ENCODE results near the gene SCAMP1. TPM values are rescaled to one million over a fixed set of nuclear protein-coding genes. Genes with fewer than 3 reads are reported as not detected.

SCAMP1 gene
- polyA plus RNA-seq, 1 of the 3 experiments (the other 2 are of a cell fraction) = 11.5 TPM

DNA sequence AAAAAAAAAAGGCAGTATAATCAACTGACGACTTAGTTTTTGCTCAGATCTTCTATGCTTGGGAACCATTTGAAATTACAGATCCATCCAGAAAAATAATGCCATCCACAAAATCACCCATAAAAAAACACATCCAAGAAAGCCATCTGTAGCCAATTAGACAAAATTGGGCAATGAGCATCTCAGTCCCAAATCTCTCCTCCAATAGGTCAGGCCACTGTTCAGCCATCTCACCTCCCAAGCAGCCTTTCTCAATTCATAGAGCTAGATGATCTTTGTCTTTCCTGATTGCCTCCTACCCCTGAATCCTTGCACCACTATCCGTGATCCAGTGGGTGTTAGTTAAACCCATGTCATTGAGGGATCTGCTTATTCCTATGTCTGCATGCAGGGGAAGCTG lies 139.6 kb downstream of the SCAMP1 start (continued):
- TF ChIP-seq, protein P1, sequence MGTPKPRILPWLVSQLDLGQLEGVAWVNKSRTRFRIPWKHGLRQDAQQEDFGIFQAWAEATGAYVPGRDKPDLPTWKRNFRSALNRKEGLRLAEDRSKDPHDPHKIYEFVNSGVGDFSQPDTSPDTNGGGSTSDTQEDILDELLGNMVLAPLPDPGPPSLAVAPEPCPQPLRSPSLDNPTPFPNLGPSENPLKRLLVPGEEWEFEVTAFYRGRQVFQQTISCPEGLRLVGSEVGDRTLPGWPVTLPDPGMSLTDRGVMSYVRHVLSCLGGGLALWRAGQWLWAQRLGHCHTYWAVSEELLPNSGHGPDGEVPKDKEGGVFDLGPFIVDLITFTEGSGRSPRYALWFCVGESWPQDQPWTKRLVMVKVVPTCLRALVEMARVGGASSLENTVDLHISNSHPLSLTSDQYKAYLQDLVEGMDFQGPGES (IDR thresholded peaks at IDR 0.05; ENCODE audit: low read depth, low read length) = no peak

DNA sequence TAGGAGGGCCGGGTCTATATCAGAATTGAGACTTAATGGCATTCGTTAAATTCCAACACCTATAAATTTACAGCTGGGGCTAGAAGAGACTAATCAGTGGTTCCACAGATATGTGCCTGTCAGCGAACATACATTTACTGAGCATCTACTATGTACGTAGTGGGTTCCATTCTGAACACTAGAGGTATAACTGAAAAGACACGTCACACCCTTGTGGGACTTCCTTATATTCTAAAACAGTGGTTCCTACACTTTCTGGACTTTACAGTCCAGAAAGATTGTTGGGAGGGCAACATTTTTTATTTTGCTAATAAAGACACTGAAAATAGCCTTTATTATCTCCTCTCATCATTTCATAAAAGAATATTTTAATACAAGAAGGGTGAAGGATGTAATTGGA lies 140.5 kb downstream of the SCAMP1 start:
- H3K9me3 ChIP-seq = no peaks in the 10 kb centered on the region
- no peak for TF ChIP-seq GATA2 (CRISPR knock-in tag; IDR thresholded peaks at IDR 0.05)
- TF ChIP-seq GABPA (IDR thresholded peaks at IDR 0.05; ENCODE audit: low read depth) = no peak
- TF ChIP-seq SIN3A (IDR thresholded peaks at IDR 0.05; ENCODE audit: borderline replicate concordance, low read depth, low read length) = no peak
- TF ChIP-seq SMC3 (IDR thresholded peaks at IDR 0.05; ENCODE audit: low read depth, low read length) = no peak
- TF ChIP-seq, protein P2, sequence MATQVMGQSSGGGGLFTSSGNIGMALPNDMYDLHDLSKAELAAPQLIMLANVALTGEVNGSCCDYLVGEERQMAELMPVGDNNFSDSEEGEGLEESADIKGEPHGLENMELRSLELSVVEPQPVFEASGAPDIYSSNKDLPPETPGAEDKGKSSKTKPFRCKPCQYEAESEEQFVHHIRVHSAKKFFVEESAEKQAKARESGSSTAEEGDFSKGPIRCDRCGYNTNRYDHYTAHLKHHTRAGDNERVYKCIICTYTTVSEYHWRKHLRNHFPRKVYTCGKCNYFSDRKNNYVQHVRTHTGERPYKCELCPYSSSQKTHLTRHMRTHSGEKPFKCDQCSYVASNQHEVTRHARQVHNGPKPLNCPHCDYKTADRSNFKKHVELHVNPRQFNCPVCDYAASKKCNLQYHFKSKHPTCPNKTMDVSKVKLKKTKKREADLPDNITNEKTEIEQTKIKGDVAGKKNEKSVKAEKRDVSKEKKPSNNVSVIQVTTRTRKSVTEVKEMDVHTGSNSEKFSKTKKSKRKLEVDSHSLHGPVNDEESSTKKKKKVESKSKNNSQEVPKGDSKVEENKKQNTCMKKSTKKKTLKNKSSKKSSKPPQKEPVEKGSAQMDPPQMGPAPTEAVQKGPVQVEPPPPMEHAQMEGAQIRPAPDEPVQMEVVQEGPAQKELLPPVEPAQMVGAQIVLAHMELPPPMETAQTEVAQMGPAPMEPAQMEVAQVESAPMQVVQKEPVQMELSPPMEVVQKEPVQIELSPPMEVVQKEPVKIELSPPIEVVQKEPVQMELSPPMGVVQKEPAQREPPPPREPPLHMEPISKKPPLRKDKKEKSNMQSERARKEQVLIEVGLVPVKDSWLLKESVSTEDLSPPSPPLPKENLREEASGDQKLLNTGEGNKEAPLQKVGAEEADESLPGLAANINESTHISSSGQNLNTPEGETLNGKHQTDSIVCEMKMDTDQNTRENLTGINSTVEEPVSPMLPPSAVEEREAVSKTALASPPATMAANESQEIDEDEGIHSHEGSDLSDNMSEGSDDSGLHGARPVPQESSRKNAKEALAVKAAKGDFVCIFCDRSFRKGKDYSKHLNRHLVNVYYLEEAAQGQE (IDR thresholded peaks at IDR 0.05; ENCODE audit: low read depth, low read length) = no peak
- TF ChIP-seq EZH2phosphoT487 (IDR thresholded peaks at IDR 0.05; ENCODE audit: borderline replicate concordance, low read depth) = no peak
- TF ChIP-seq, protein P3, sequence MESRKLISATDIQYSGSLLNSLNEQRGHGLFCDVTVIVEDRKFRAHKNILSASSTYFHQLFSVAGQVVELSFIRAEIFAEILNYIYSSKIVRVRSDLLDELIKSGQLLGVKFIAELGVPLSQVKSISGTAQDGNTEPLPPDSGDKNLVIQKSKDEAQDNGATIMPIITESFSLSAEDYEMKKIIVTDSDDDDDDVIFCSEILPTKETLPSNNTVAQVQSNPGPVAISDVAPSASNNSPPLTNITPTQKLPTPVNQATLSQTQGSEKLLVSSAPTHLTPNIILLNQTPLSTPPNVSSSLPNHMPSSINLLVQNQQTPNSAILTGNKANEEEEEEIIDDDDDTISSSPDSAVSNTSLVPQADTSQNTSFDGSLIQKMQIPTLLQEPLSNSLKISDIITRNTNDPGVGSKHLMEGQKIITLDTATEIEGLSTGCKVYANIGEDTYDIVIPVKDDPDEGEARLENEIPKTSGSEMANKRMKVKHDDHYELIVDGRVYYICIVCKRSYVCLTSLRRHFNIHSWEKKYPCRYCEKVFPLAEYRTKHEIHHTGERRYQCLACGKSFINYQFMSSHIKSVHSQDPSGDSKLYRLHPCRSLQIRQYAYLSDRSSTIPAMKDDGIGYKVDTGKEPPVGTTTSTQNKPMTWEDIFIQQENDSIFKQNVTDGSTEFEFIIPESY (IDR thresholded peaks at IDR 0.05; ENCODE audit: borderline replicate concordance, low read depth) = no peak
- TF ChIP-seq, protein P4, sequence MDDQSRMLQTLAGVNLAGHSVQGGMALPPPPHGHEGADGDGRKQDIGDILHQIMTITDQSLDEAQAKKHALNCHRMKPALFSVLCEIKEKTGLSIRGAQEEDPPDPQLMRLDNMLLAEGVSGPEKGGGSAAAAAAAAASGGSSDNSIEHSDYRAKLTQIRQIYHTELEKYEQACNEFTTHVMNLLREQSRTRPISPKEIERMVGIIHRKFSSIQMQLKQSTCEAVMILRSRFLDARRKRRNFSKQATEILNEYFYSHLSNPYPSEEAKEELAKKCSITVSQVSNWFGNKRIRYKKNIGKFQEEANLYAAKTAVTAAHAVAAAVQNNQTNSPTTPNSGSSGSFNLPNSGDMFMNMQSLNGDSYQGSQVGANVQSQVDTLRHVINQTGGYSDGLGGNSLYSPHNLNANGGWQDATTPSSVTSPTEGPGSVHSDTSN (IDR thresholded peaks at IDR 0.05) = no peak
- TF ChIP-seq POLR2AphosphoS5 (IDR thresholded peaks at IDR 0.05; ENCODE audit: low read depth, low read length) = no peak
- TF ChIP-seq RXRA (IDR thresholded peaks at IDR 0.05; ENCODE audit: borderline replicate concordance, low read depth) = no peak
- TF ChIP-seq, protein P5, sequence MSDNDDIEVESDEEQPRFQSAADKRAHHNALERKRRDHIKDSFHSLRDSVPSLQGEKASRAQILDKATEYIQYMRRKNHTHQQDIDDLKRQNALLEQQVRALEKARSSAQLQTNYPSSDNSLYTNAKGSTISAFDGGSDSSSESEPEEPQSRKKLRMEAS (IDR thresholded peaks at IDR 0.05; ENCODE audit: low read depth) = no peak
- TF ChIP-seq, protein P6, sequence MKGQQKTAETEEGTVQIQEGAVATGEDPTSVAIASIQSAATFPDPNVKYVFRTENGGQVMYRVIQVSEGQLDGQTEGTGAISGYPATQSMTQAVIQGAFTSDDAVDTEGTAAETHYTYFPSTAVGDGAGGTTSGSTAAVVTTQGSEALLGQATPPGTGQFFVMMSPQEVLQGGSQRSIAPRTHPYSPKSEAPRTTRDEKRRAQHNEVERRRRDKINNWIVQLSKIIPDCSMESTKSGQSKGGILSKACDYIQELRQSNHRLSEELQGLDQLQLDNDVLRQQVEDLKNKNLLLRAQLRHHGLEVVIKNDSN (IDR thresholded peaks at IDR 0.05; ENCODE audit: borderline replicate concordance, low read depth) = no peak
- TF ChIP-seq, protein P1 (IDR thresholded peaks at IDR 0.05; ENCODE audit: low read depth, low read length) = no peak
- no peak for TF ChIP-seq RCOR1 (IDR thresholded peaks at IDR 0.05; ENCODE audit: low read length)
- TF ChIP-seq, protein P7, sequence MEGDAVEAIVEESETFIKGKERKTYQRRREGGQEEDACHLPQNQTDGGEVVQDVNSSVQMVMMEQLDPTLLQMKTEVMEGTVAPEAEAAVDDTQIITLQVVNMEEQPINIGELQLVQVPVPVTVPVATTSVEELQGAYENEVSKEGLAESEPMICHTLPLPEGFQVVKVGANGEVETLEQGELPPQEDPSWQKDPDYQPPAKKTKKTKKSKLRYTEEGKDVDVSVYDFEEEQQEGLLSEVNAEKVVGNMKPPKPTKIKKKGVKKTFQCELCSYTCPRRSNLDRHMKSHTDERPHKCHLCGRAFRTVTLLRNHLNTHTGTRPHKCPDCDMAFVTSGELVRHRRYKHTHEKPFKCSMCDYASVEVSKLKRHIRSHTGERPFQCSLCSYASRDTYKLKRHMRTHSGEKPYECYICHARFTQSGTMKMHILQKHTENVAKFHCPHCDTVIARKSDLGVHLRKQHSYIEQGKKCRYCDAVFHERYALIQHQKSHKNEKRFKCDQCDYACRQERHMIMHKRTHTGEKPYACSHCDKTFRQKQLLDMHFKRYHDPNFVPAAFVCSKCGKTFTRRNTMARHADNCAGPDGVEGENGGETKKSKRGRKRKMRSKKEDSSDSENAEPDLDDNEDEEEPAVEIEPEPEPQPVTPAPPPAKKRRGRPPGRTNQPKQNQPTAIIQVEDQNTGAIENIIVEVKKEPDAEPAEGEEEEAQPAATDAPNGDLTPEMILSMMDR (IDR thresholded peaks at IDR 0.05) = no peak
- no peak for TF ChIP-seq CHD2 (IDR thresholded peaks at IDR 0.05; ENCODE audit: low read length, partially characterized antibody)
- TF ChIP-seq NRF1 (IDR thresholded peaks at IDR 0.05; ENCODE audit: low read depth, low read length) = no peak
- TF ChIP-seq EP300 (IDR thresholded peaks at IDR 0.05; ENCODE audit: borderline replicate concordance in 1 of 2, low read depth in 1 of 2, low read length in 1 of 2) = no peak
- peaks cover 32% of the 10 kb centered on the region for H3F3A ChIP-seq (replicated peaks; ENCODE audit: insufficient read depth)
- no peak overlapping the region for H3K4me3 ChIP-seq (ENCODE audit: low read depth in 2 of 2, low read length in 1 of 2)
- H4K20me1 ChIP-seq (ENCODE audit: insufficient read depth) = no peaks in the 10 kb centered on the region
- WGBS (ENCODE audit: low lambda C conversion rate) = 96% methylated on average over 5 of the region's 5 CpGs
- no peak for DNase-seq
- POLR2A ChIA-PET = no interaction called here
- CTCF ChIA-PET = no interaction called here
- no peak overlapping the region for H2AFZ ChIP-seq (ENCODE audit: low read depth)
- H3K27me3 ChIP-seq (ENCODE audit: insufficient read depth) = no peaks in the 10 kb centered on the region
- H3K9me2 ChIP-seq = no peaks in the 10 kb centered on the region
- peaks cover 0 to 13% of the 10 kb centered on the region in 2 experiments for H3K36me3 ChIP-seq (replicated peaks in 1 of 2; ENCODE audit: control insufficient read depth in 1 of 2, insufficient read depth in 2 of 2, low read length in 1 of 2)
- peaks cover 45 to 56% of the 10 kb centered on the region in 2 experiments for H3K4me1 ChIP-seq (ENCODE audit: control insufficient read depth in 1 of 2, insufficient read depth in 2 of 2, low read depth in 1 of 2, low read length in 1 of 2)
- peak overlapping the region; percentile 51 for H3K4me2 ChIP-seq
- peak overlapping the region; percentile 70; the same call in 1 of the 2 replicates for H3K9ac ChIP-seq
- peaks cover 90% of the 10 kb centered on the region for H3K79me2 ChIP-seq (ENCODE audit: insufficient read depth)
- H3K27ac ChIP-seq (ENCODE audit: low read depth in 2 of 2, low read length in 1 of 2) = peak overlapping the region; percentile 22 to 99; a peak in 3 of 4 replicates
